IMR-90 (cell line): Measurements from ENCODE around the gene HGD. TPM values are rescaled to one million over a fixed set of nuclear protein-coding genes. Genes with fewer than 3 reads are reported as not detected.

Experiments used
- ATAC-seq: fragments of 200-7000 bp; cut with Tn5 transposase; 2 replicates; pipeline ENCODE4 v1.9.1; 2020; ENCODE audit warnings: low read depth, mild to moderate bottlenecking, moderate library complexity
- BruUV-seq: library from RNA; stranded (reverse); fragments of 400-500 nt; replicated peaks from 2 replicates; lab custom pipeline; 2021; lab: Mats Ljungman, UMichigan
- CTCF ChIA-PET: fragments of 300-600 bp; formaldehyde crosslinking; extraction: SDS; loops from one replicate; lab custom pipeline; 2021; ENCODE audit warnings: antibody characterized with exemption; lab: Yijun Ruan, JAX
- POLR2A ChIA-PET: fragments of 300-600 bp; sonication (Branson Sonifier 250); formaldehyde crosslinking; loops from one replicate; lab custom pipeline; 2022; ENCODE audit warnings: antibody characterized with exemption; ENCODE audit not compliant: unreplicated experiment; lab: Charles Lee
- DNase-seq: peaks from one replicate; pipeline ENCODE4 v3.0.0; 2013
- H2AFZ ChIP-seq: replicated peaks from 2 replicates; pipeline ENCODE3; 2013; ENCODE audit warnings: low read length, mild to moderate bottlenecking; ENCODE audit not compliant: poor library complexity
- H2AK5ac ChIP-seq: 2 replicates; pipeline ENCODE4 v1.6.1; 2013; ENCODE audit warnings: low read depth, low read length, inconsistent platforms
- H2AK9ac ChIP-seq: replicated peaks from 2 replicates; pipeline ENCODE3; 2013; ENCODE audit warnings: mild to moderate bottlenecking, low read depth, low read length, moderate library complexity; ENCODE audit not compliant: poor library complexity
- H2BK120ac ChIP-seq: 2 replicates; pipeline ENCODE4 v1.6.1; 2013; ENCODE audit warnings: low read depth, low read length, inconsistent platforms
- H2BK15ac ChIP-seq: 3 replicates; pipeline ENCODE4 v1.6.1; 2013; ENCODE audit warnings: low read depth, low read length, inconsistent platforms
- H2BK20ac ChIP-seq: 2 replicates; pipeline ENCODE4 v1.6.1; 2013; ENCODE audit warnings: low read depth, mild to moderate bottlenecking, inconsistent platforms, low read length, moderate library complexity
- H2BK5ac ChIP-seq: 2 replicates; pipeline ENCODE4 v1.6.1; 2013; ENCODE audit warnings: mild to moderate bottlenecking, low read depth, low read length, inconsistent platforms; ENCODE audit not compliant: poor library complexity, severe bottlenecking
- H3K14ac ChIP-seq: replicated peaks from 2 replicates; pipeline ENCODE4 v1.6.1; 2013; ENCODE audit warnings: low read depth, low read length, inconsistent platforms
- H3K18ac ChIP-seq: 2 replicates; pipeline ENCODE4 v1.6.1; 2013; ENCODE audit warnings: low read depth, low read length, control low read depth
- H3K23ac ChIP-seq: 2 replicates; pipeline ENCODE4 v1.6.1; 2013; ENCODE audit warnings: low read depth, low read length, inconsistent platforms
- H3K27ac ChIP-seq: 2 replicates; pipeline ENCODE4 v1.5.1; 2013; ENCODE audit warnings: mild to moderate bottlenecking, control low read depth, low read length; ENCODE audit not compliant: insufficient read depth
- H3K27me3 ChIP-seq: 2 replicates; pipeline ENCODE4 v1.6.1; 2013; ENCODE audit warnings: low read length; ENCODE audit not compliant: control insufficient read depth, insufficient read depth
- H3K36me3 ChIP-seq: 2 replicates; pipeline ENCODE4 v1.6.1; 2013; ENCODE audit warnings: low read length, mixed read lengths; ENCODE audit not compliant: control insufficient read depth, insufficient read depth
- H3K4ac ChIP-seq: 2 replicates; pipeline ENCODE4 v1.6.1; 2013; ENCODE audit warnings: low read depth, low read length, inconsistent platforms
- H3K4me1 ChIP-seq: 2 replicates; pipeline ENCODE4 v1.6.1; 2013; ENCODE audit warnings: low read length, mixed read lengths; ENCODE audit not compliant: control insufficient read depth, insufficient read depth
- H3K4me2 ChIP-seq: 2 replicates; pipeline ENCODE4 v1.6.1; 2013; ENCODE audit warnings: low read depth, mild to moderate bottlenecking, control low read depth, low read length, moderate library complexity
- H3K4me3 ChIP-seq: 2 replicates; pipeline ENCODE4 v1.5.1; 2013; ENCODE audit warnings: low read depth, mild to moderate bottlenecking, control low read depth, low read length, moderate library complexity; ENCODE audit not compliant: insufficient read depth
- H3K56ac ChIP-seq: 2 replicates; pipeline ENCODE4 v1.6.1; 2013; ENCODE audit warnings: low read length, inconsistent platforms; ENCODE audit not compliant: insufficient read depth; ENCODE audit errors: extremely low read depth
- H3K79me1 ChIP-seq, 2 experiments: 2 replicates each; pipeline ENCODE4 v1.6.1; 2013; ENCODE audit warnings: low read length in 2 of 2, inconsistent platforms in 1 of 2, low read depth in 1 of 2
- H3K9ac ChIP-seq: 2 replicates; pipeline ENCODE4 v1.6.1; 2013; ENCODE audit warnings: low read depth, low read length, control low read depth
- H3K9me1 ChIP-seq: 2 replicates; pipeline ENCODE4 v1.6.1; 2013; ENCODE audit warnings: low read length, inconsistent platforms; ENCODE audit not compliant: insufficient read depth
- H3K9me3 ChIP-seq: 2 replicates; pipeline ENCODE4 v1.6.1; 2013; ENCODE audit warnings: low read length; ENCODE audit not compliant: control insufficient read depth, insufficient read depth
- H4K20me1 ChIP-seq: 2 replicates; pipeline ENCODE4 v1.6.1; 2013; ENCODE audit warnings: low read length, inconsistent platforms; ENCODE audit not compliant: insufficient read depth
- H4K5ac ChIP-seq: 2 replicates; pipeline ENCODE4 v1.6.1; 2013; ENCODE audit warnings: mild to moderate bottlenecking, low read depth, low read length, control low read depth
- H4K8ac ChIP-seq, 2 experiments: 2 replicates each; pipeline ENCODE4 v1.6.1; 2013; ENCODE audit warnings: low read depth in 2 of 2, low read length in 2 of 2, control low read depth in 1 of 2, inconsistent platforms in 1 of 2
- H4K91ac ChIP-seq: 2 replicates; pipeline ENCODE4 v1.6.1; 2013; ENCODE audit warnings: low read depth, low read length, inconsistent platforms; ENCODE audit not compliant: insufficient read depth
- CTCF ChIP-seq: conservative IDR thresholded peaks from 2 replicates; pipeline ENCODE4 v1.5.1; 2012; ENCODE audit warnings: mild to moderate bottlenecking, low read depth, low read length, improper control_type of control experiment
- WGBS, 2 experiments: methylation state at CpG; one replicate each; pipeline versions ENCODE4 v1.1.5 to v1.1.7; 2013; ENCODE audit warnings: missing lambda C conversion rate in 2 of 2; ENCODE audit not compliant: insufficient read length in 1 of 2; ENCODE audit errors: extremely low coverage in 2 of 2; 5-methylcytosine and 5-hydroxymethylcytosine counted together
- dilution Hi-C: fragments of 300-500 bp; cut with HindIII; formaldehyde crosslinking; loops from one replicate; pipeline ENCODE4 v1.14.3; 2018; ENCODE audit warnings: low sequenced_read_pairs; ENCODE audit not compliant: unreplicated experiment
- in situ Hi-C: fragments of 300-500 bp; cut with MboI; formaldehyde crosslinking; loops from 3 replicates; pipeline ENCODE4 v1.14.3; 2019; ENCODE audit warnings: low sequenced_read_pairs, inconsistent platforms, mixed read lengths
- intact Hi-C: fragments of 100-400 bp; cut with micrococcal nuclease; formaldehyde crosslinking; loops from 2 replicates; pipeline ENCODE4 v1.10.0; 2022
- polyA plus RNA-seq, 3 experiments: library from polyadenylated mRNA; depleted of rRNA; stranded (reverse); fragments of >200 nt; gene quantifications; 2 replicates each; pipeline ENCODE4 v1.2.3, GENCODE V29; 2012; ENCODE audit warnings: low replicate concordance in 1 of 3
- total RNA-seq: library from RNA; depleted of rRNA; stranded (reverse); fragments of >200 nt; gene quantifications from 2 replicates; pipeline ENCODE4 v1.2.3, GENCODE V29; 2012

Gene HGD
- total and polyA plus RNA-seq, 2 of the 4 experiments (the other 2 are of a cell fraction) = 0.14 TPM; not detected in 1

GRCh38 chr3:120682095-120682681 lies at the start of gene HGD (continued):
- no peak for TF ChIP-seq CTCF

- no peak overlapping the region for H3K23ac ChIP-seq
- H3K79me1 ChIP-seq = peaks cover 0 to 11% of the 10 kb centered on the region in 2 experiments; a peak in 3 of 4 replicates
- no peaks in the 10 kb centered on the region for H3K27me3 ChIP-seq
- no peaks in the 10 kb centered on the region for H3K9me3 ChIP-seq
- no peak overlapping the region for H2AK5ac ChIP-seq
- DNase-seq = no peak
- H3K9me1 ChIP-seq = no peaks in the 10 kb centered on the region
- H3K9ac ChIP-seq = no peak overlapping the region
- H2BK20ac ChIP-seq = no peak overlapping the region
- intact Hi-C loops (no loop called here), in situ Hi-C loops (no loop called here), dilution Hi-C loops (no loop called here)
- ATAC-seq = no peak
- no TSS peak for BruUV-seq
- no peak overlapping the region for H2AK9ac ChIP-seq
- H2BK120ac ChIP-seq = no peak overlapping the region
- no CpG with 5 or more reads among the region's 4 CpGs for WGBS, 2 experiments
- H3K4ac ChIP-seq = no peak overlapping the region
- H3K4me2 ChIP-seq = no peak overlapping the region
- no peak overlapping the region for H4K91ac ChIP-seq
- H2BK15ac ChIP-seq = no peak overlapping the region
- no peaks in the 10 kb centered on the region for H3K36me3 ChIP-seq
- no peak overlapping the region for H3K56ac ChIP-seq
- no peak overlapping the region for H3K14ac ChIP-seq
- H2AFZ ChIP-seq = no peak overlapping the region
- no peak overlapping the region for H3K4me3 ChIP-seq
- no peak overlapping the region for H2BK5ac ChIP-seq
- H3K27ac ChIP-seq = no peak overlapping the region
- no peak for TF ChIP-seq CTCF
- no peak overlapping the region for H4K5ac ChIP-seq
- H4K8ac ChIP-seq = no peak overlapping the region
- peaks cover 1% of the 10 kb centered on the region; the same call in 1 of the 2 replicates for H3K4me1 ChIP-seq
- H4K20me1 ChIP-seq = no peaks in the 10 kb centered on the region
- ChIA-PET POLR2A (no interaction called here), CTCF (no interaction called here)
- no peak overlapping the region for H3K18ac ChIP-seq
Observed at GRCh38 chr3:120730576-120731542, 48.8 kb upstream of the HGD start.
